Measurements from ENCODE around the gene SLC25A21. TPM values are rescaled to one million over a fixed set of nuclear protein-coding genes. Genes with fewer than 3 reads are reported as not detected.

SLC25A21 gene
- total and polyA plus RNA-seq, 7 donors: 0.13 to 1.5 (median 1.1) TPM; not detected in 2

GRCh38 chr14:36676236-36676635 is 496.2 kb downstream of the SLC25A21 start:
- Histone ChIP-seq H3K4me1 (no peaks in the 10 kb centered on the region), H3K36me3 (no peaks in the 10 kb centered on the region), H3K4me3 (no peak overlapping the region), H3K27ac (no peak overlapping the region), H3K9me3 (no peaks in the 10 kb centered on the region), H3K27me3 (peaks cover 0 to 47% (median 7%) of the 10 kb centered on the region in 3 donors)
- intact Hi-C loops (cut with DNase I): no loop called here
- no peak for DNase-seq
- TF ChIP-seq POLR2A (IDR thresholded peaks at IDR 0.05) (no peak), EP300 (IDR thresholded peaks at IDR 0.05) (no peak), POLR2AphosphoS5 (IDR thresholded peaks at IDR 0.05) (no peak), CTCF (IDR thresholded peaks at IDR 0.05) (no peak)
- WGBS, 2 donors: 39 to 78% methylated on average over 10 of the region's 10 CpGs

GRCh38 chr14:36675581-36675980 is 496.8 kb downstream of the SLC25A21 start:
- peaks cover 0 to 54% (median 7%) of the 10 kb centered on the region in 3 donors for H3K27me3 ChIP-seq
- no peaks in the 10 kb centered on the region for H3K36me3 ChIP-seq
- no peak for TF ChIP-seq POLR2A (IDR thresholded peaks at IDR 0.05)
- TF ChIP-seq EP300 (IDR thresholded peaks at IDR 0.05): no peak
- TF ChIP-seq POLR2AphosphoS5 (IDR thresholded peaks at IDR 0.05): no peak
- no peak for TF ChIP-seq CTCF (IDR thresholded peaks at IDR 0.05)
- no peak overlapping the region for H3K4me3 ChIP-seq
- no peaks in the 10 kb centered on the region for H3K9me3 ChIP-seq
- H3K27ac ChIP-seq: no peak overlapping the region
- H3K4me1 ChIP-seq: no peaks in the 10 kb centered on the region
- 70 to 72% methylated on average over 6 of the region's 6 CpGs for WGBS, 2 donors
- intact Hi-C loops (cut with DNase I): no loop called here
- no peak for DNase-seq

- DNase-seq: no peak
- WGBS, 2 donors: 88 to 92% methylated on average over 3 of the region's 3 CpGs
- H3K4me3 ChIP-seq: no peak overlapping the region
- H3K27me3 ChIP-seq: peaks cover 0 to 63% (median 7%) of the 10 kb centered on the region in 3 donors
- no peak overlapping the region for H3K27ac ChIP-seq
- intact Hi-C loops (cut with DNase I): no loop called here
- H3K4me1 ChIP-seq: no peaks in the 10 kb centered on the region
- no peaks in the 10 kb centered on the region for H3K9me3 ChIP-seq
- H3K36me3 ChIP-seq: no peaks in the 10 kb centered on the region
- no peak for TF ChIP-seq CTCF (IDR thresholded peaks at IDR 0.05)
- no peak for TF ChIP-seq EP300 (IDR thresholded peaks at IDR 0.05)
Observed at GRCh38 chr14:36674659-36675058, 497.7 kb downstream of the SLC25A21 start.

GRCh38 chr14:36672095-36672494 is 500.3 kb downstream of the SLC25A21 start:
- peaks cover 2 to 89% (median 21%) of the 10 kb centered on the region in 3 donors for H3K27me3 ChIP-seq
- no peaks in the 10 kb centered on the region for H3K4me1 ChIP-seq
- intact Hi-C loops (cut with DNase I): no loop called here
- TF ChIP-seq POLR2AphosphoS5 (IDR thresholded peaks at IDR 0.05) (no peak), POLR2A (IDR thresholded peaks at IDR 0.05) (no peak), CTCF (IDR thresholded peaks at IDR 0.05) (no peak), EP300 (IDR thresholded peaks at IDR 0.05) (no peak)
- H3K9me3 ChIP-seq: no peaks in the 10 kb centered on the region
- 62 to 70% methylated on average over 4 of the region's 4 CpGs for WGBS, 2 donors
- H3K4me3 ChIP-seq: no peak overlapping the region
- no peak for DNase-seq
- H3K36me3 ChIP-seq: no peaks in the 10 kb centered on the region
- H3K27ac ChIP-seq: no peak overlapping the region

- Histone ChIP-seq H3K4me3 (no peak overlapping the region), H3K36me3 (no peaks in the 10 kb centered on the region), H3K4me1 (peaks cover 0 to 9% (median 6%) of the 10 kb centered on the region in 4 donors), H3K27me3 (peaks cover 11 to 94% (median 31%) of the 10 kb centered on the region in 3 donors), H3K27ac (no peak overlapping the region), H3K9me3 (no peaks in the 10 kb centered on the region)
- 31 to 55% methylated on average over 3 of the region's 3 CpGs for WGBS, 2 donors
- no peak for TF ChIP-seq EP300 (IDR thresholded peaks at IDR 0.05)
- no peak for DNase-seq
- intact Hi-C loops (cut with DNase I): no loop called here
Observed at GRCh38 chr14:36671149-36671548, 501.3 kb downstream of the SLC25A21 start.
